Measurements from ENCODE around the gene NEGR1. TPM values are rescaled to one million over a fixed set of nuclear protein-coding genes. Genes with fewer than 3 reads are reported as not detected.

NEGR1 gene
- total RNA-seq, 1 donor from 2014 or later, result 7.6 TPM

DNA sequence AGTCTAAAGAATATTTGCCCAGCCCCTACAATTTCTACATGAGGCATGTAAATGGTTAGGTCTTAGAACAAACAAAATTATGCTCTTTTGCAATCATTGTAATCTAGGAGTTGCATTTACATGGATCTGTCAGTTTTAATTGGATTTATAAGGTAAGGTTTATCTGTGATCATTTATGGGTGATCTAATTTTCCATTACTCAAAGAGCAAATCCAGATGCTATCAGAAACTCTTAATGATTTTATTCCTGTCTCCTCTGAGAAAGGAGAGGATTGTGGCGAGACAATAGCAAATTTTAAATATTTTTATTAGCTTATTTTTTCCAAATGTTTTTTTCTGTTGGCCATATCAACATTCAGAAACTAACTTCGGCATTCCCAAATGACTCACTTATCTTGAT is 14.2 kb upstream of the NEGR1 start:
- no peak overlapping the region for H3K4me3 Mint-ChIP-seq (ENCODE audit: unreplicated experiment)

DNA sequence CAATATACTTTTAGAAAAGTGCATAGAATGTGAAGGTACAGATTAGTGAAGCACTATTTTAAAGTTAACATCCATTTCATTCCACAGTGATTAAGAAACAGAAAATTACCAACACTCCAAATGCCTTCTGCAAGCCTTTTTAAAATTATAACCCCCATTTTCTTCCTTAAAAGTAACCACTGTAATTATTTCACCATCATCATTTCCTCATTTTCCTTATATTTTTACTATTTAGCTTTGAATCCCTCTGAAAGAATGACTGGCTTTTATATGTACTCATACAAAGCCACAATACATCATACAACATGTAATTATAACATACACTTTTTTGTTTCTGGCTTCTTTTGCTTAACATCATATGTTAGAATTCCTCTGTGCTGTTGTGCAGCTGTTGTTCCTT is 6.5 kb upstream of the NEGR1 start:
- no peak for DNase-seq (ENCODE audit: extremely low spot score, unreplicated experiment)
- peaks cover 2% of the 10 kb centered on the region for H3K36me3 Mint-ChIP-seq (ENCODE audit: unreplicated experiment)
- no peaks in the 10 kb centered on the region for H3K9me3 Mint-ChIP-seq (ENCODE audit: unreplicated experiment)
- H3K4me1 Mint-ChIP-seq (ENCODE audit: unreplicated experiment), result peaks cover 2% of the 10 kb centered on the region
- H3K27ac Mint-ChIP-seq (ENCODE audit: unreplicated experiment), result no peak overlapping the region
- H3K4me3 Mint-ChIP-seq (ENCODE audit: unreplicated experiment), result no peak overlapping the region
- TF ChIP-seq CTCF (IDR thresholded peaks at IDR 0.05), result no peak
- no peaks in the 10 kb centered on the region for H3K27me3 Mint-ChIP-seq (ENCODE audit: unreplicated experiment)

More for the DNA sequence above, 14.2 kb upstream of the NEGR1 start:
- no peak for TF ChIP-seq CTCF (IDR thresholded peaks at IDR 0.05)
- no peak for DNase-seq (ENCODE audit: extremely low spot score, unreplicated experiment)
- no peaks in the 10 kb centered on the region for H3K9me3 Mint-ChIP-seq (ENCODE audit: unreplicated experiment)
- H3K27me3 Mint-ChIP-seq (ENCODE audit: unreplicated experiment), result no peaks in the 10 kb centered on the region
- peaks cover 2% of the 10 kb centered on the region for H3K36me3 Mint-ChIP-seq (ENCODE audit: unreplicated experiment)
- H3K27ac Mint-ChIP-seq (ENCODE audit: unreplicated experiment), result no peak overlapping the region
- H3K4me1 Mint-ChIP-seq (ENCODE audit: unreplicated experiment), result peaks cover 3% of the 10 kb centered on the region

- Mint-ChIP-seq H3K27ac (ENCODE audit: unreplicated experiment) (peak overlapping the region; percentile 35), H3K27me3 (ENCODE audit: unreplicated experiment) (no peaks in the 10 kb centered on the region), H3K36me3 (ENCODE audit: unreplicated experiment) (no peaks in the 10 kb centered on the region), H3K4me1 (ENCODE audit: unreplicated experiment) (peaks cover 11% of the 10 kb centered on the region), H3K4me3 (ENCODE audit: unreplicated experiment) (no peak overlapping the region), H3K9me3 (ENCODE audit: unreplicated experiment) (no peaks in the 10 kb centered on the region)
- no peak for TF ChIP-seq CTCF (IDR thresholded peaks at IDR 0.05)
- no peak for DNase-seq (ENCODE audit: extremely low spot score, unreplicated experiment)
Measured at GRCh38 chr1:72286401-72286800, 4.1 kb upstream of the NEGR1 start.

DNA sequence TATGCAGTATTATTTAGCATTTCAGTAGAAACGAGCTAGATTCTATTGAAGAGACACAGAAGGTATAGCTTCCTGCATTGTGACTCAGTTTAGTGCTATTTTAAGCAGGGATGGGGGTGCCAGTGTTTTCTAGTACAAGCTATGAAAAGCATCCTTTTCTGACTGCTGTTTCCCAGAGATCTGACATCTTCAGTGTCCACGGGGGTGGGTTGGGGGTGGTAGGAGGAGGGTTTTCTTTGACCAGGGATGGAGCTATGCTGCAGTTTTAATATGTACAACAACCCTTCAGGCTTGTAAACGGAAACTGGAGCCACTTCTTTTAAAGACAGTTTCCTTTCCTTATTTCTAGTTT is 2.7 kb upstream of the NEGR1 start:
- peaks cover 19% of the 10 kb centered on the region for H3K4me1 Mint-ChIP-seq (ENCODE audit: unreplicated experiment)
- H3K36me3 Mint-ChIP-seq (ENCODE audit: unreplicated experiment), result no peaks in the 10 kb centered on the region
- no peak overlapping the region for H3K4me3 Mint-ChIP-seq (ENCODE audit: unreplicated experiment)
- no peaks in the 10 kb centered on the region for H3K9me3 Mint-ChIP-seq (ENCODE audit: unreplicated experiment)
- no peak for DNase-seq (ENCODE audit: extremely low spot score, unreplicated experiment)
- no peaks in the 10 kb centered on the region for H3K27me3 Mint-ChIP-seq (ENCODE audit: unreplicated experiment)
- no peak for TF ChIP-seq CTCF (IDR thresholded peaks at IDR 0.05)
- no peak overlapping the region for H3K27ac Mint-ChIP-seq (ENCODE audit: unreplicated experiment)

GRCh38 chr1:72284348-72285073 is 2.2 kb upstream of the NEGR1 start:
- H3K4me3 Mint-ChIP-seq (ENCODE audit: unreplicated experiment), result no peak overlapping the region
- H3K36me3 Mint-ChIP-seq (ENCODE audit: unreplicated experiment), result no peaks in the 10 kb centered on the region
- peak; percentile 82 for DNase-seq (ENCODE audit: extremely low spot score, unreplicated experiment)
- no peak overlapping the region for H3K27ac Mint-ChIP-seq (ENCODE audit: unreplicated experiment)
- no peaks in the 10 kb centered on the region for H3K27me3 Mint-ChIP-seq (ENCODE audit: unreplicated experiment)
- peaks cover 19% of the 10 kb centered on the region for H3K4me1 Mint-ChIP-seq (ENCODE audit: unreplicated experiment)
- peak; percentile 37 for TF ChIP-seq CTCF (IDR thresholded peaks at IDR 0.05)
- no peaks in the 10 kb centered on the region for H3K9me3 Mint-ChIP-seq (ENCODE audit: unreplicated experiment)
